OCI-LY1 (cell line): ENCODE measurements around the gene THAP4.

Source experiments
- EZH2 ChIP-seq: fragments of 200-600 bp; sonication (generic), shearing (Covaris generic); IDR thresholded peaks from 2 replicates; pipeline ENCODE4 v1.8.0; 2017; ENCODE audit warnings: borderline replicate concordance, mixed run types, mild to moderate bottlenecking, antibody characterized with exemption, low read length, moderate library complexity, mixed read lengths
- TF ChIP-seq, protein P1 (sequence below): fragments of 200-600 bp; sonication (generic), shearing (Covaris generic); IDR thresholded peaks from 2 replicates; pipeline ENCODE4 v1.5.1; 2017; ENCODE audit warnings: mild to moderate bottlenecking, antibody characterized with exemption, low read length, moderate library complexity, mixed read lengths

DNA sequence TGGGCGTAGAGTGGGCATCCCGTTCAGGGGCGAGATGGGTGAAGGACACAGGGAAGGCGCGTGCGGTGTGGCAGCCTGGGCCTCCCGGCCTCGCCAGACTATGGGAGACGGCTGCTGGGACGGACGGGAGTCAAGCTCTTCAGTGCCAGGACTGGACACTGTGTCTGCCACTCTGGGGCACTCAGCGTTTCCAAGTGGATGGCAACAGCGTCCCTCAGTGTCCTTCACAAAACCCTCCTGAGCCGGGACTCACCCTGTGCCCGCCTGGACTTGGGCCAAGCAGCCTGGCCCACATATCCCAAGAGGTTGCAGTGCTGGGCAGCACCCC is 94.7 kb downstream of the THAP4 start:
- TF ChIP-seq, protein P1, sequence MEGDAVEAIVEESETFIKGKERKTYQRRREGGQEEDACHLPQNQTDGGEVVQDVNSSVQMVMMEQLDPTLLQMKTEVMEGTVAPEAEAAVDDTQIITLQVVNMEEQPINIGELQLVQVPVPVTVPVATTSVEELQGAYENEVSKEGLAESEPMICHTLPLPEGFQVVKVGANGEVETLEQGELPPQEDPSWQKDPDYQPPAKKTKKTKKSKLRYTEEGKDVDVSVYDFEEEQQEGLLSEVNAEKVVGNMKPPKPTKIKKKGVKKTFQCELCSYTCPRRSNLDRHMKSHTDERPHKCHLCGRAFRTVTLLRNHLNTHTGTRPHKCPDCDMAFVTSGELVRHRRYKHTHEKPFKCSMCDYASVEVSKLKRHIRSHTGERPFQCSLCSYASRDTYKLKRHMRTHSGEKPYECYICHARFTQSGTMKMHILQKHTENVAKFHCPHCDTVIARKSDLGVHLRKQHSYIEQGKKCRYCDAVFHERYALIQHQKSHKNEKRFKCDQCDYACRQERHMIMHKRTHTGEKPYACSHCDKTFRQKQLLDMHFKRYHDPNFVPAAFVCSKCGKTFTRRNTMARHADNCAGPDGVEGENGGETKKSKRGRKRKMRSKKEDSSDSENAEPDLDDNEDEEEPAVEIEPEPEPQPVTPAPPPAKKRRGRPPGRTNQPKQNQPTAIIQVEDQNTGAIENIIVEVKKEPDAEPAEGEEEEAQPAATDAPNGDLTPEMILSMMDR = no peak
- TF ChIP-seq EZH2 = no peak
